Fibroblast of lung (primary cell): ENCODE measurements around the gene KBTBD13.

Experiments used
- EZH2 ChIP-seq: IDR thresholded peaks from 2 replicates; pipeline ENCODE4 v1.5.1; 2012; ENCODE audit warnings: low read length, control low read depth, mild to moderate bottlenecking; ENCODE audit errors: missing control alignments
- TF ChIP-seq, protein P1 (sequence below), 2 donors: IDR thresholded peaks in 1 of 2; conservative IDR thresholded peaks in 1 of 2; 1 replicate in 1 of 2; 2 replicates in 1 of 2; pipeline ENCODE4 v1.5.1; 2011 to 2012; ENCODE audit warnings: low read length in 2 of 2, control low read depth in 1 of 2, inconsistent platforms in 1 of 2, low read depth in 1 of 2, mild to moderate bottlenecking in 1 of 2

DNA sequence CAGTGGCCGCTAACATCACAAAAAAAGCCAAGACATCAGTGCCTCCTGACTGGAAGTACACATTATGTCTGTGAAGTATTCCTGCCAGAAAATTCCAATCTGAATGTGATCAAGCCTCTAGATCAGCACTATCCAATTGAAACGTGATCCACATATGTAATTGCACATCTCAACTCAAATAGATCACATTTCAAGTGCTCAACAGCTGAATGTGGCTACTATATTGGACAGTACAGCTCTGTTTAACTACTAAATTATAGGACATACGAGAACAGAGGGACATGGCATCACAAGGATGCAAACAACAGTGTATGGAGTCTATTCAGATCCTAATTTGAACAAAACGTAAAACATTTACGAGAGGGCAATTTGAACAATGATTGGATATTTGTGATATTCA is 39.0 kb downstream of the KBTBD13 start:
- TF ChIP-seq, protein P1, sequence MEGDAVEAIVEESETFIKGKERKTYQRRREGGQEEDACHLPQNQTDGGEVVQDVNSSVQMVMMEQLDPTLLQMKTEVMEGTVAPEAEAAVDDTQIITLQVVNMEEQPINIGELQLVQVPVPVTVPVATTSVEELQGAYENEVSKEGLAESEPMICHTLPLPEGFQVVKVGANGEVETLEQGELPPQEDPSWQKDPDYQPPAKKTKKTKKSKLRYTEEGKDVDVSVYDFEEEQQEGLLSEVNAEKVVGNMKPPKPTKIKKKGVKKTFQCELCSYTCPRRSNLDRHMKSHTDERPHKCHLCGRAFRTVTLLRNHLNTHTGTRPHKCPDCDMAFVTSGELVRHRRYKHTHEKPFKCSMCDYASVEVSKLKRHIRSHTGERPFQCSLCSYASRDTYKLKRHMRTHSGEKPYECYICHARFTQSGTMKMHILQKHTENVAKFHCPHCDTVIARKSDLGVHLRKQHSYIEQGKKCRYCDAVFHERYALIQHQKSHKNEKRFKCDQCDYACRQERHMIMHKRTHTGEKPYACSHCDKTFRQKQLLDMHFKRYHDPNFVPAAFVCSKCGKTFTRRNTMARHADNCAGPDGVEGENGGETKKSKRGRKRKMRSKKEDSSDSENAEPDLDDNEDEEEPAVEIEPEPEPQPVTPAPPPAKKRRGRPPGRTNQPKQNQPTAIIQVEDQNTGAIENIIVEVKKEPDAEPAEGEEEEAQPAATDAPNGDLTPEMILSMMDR (conservative IDR thresholded peaks at IDR 0.05 in 1 of 2, IDR thresholded peaks at IDR 0.05 in 1 of 2; ENCODE audit: low read depth in 1 of 2, low read length in 2 of 2): no peak
- no peak for TF ChIP-seq EZH2
